HG02610 (cell line): ENCODE measurements around the gene XPNPEP2.

Experiments
- ATAC-seq: cut with Tn5 transposase; IDR thresholded peaks from one replicate; pipeline ENCODE4 v1.9.1; 2021; ENCODE audit warnings: mild to moderate bottlenecking, moderate library complexity; ENCODE audit not compliant: unreplicated experiment

XPNPEP2 gene

DNA sequence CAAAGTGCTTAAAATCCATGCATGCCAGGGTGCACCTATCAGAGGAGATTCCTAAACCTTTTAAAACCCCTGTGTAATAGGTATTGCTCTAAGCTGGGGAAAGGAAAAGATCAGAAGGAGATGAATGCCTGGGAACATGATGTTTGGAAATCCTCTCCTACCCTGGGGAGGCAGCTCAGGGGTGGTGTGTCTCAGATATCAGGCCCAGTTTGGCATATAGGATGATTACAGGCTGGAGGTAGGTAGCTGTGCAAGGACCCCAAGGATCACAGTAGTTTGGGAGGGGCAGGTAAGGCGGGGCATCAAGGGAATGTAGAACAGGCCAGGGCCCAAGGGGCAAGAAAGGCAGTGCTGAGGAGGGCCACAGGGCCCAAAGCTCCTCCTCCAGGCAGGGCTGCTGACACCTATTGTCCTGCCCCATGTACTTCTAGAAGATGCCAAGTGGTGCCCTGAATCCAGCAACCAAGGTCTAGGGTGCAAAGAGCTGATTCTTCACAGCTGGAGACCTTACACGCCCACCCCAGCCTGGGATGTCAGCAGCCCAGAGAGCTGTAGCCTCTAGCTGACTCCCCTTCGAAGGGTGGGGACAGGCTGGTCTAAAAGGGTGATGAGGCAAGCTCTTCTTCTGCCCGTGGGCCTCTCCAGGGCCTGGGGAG lies 58.6 kb downstream of the XPNPEP2 start:
- ATAC-seq: no peak

- ATAC-seq: no peak
Measured at GRCh38 chrX:129798456-129798855, 59.7 kb downstream of the XPNPEP2 start.

DNA sequence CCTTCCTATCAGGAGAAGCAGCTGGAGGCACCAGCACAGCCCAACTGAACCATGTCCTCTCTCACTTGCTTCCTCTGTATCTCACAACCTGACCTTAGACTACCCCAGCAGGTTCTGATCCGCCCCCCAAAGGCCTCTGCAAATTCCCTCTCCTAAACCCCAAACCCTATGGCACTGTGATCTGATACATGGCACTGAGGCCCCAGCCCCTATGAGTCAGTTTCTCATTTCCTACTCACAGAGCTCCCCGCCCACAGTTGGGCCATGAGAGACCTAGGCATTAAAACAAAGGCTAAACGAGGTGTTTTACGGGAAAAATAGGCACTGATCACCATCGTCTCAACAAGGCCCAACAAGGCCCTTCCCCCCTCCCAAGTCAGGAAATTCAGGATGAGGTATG lies 60.1 kb downstream of the XPNPEP2 start:
- no peak for ATAC-seq

- ATAC-seq: no peak
Measured at GRCh38 chrX:129800186-129800585, 61.4 kb downstream of the XPNPEP2 start.

DNA sequence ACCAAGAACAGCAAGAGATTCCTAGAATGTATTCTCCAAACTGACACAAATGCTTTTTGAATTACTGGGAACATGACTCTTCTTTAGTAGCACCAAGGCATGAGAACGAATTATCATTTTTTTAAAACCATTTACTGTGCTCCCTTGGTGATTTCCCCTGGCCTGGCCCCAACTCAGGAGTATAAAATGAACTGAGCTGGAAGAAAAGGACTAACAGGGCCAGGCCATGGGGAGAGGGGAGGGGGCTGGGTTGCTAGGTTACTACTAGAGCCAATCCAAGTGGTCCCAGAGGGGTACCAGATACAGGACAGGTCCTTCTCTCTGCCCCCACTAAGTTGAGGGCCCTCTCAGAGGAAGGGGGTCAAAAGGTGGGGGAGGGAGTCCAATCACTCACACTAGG lies 64.1 kb downstream of the XPNPEP2 start:
- ATAC-seq: no peak

- no peak for ATAC-seq
Measured at GRCh38 chrX:129804806-129805205, 66.0 kb downstream of the XPNPEP2 start.

DNA sequence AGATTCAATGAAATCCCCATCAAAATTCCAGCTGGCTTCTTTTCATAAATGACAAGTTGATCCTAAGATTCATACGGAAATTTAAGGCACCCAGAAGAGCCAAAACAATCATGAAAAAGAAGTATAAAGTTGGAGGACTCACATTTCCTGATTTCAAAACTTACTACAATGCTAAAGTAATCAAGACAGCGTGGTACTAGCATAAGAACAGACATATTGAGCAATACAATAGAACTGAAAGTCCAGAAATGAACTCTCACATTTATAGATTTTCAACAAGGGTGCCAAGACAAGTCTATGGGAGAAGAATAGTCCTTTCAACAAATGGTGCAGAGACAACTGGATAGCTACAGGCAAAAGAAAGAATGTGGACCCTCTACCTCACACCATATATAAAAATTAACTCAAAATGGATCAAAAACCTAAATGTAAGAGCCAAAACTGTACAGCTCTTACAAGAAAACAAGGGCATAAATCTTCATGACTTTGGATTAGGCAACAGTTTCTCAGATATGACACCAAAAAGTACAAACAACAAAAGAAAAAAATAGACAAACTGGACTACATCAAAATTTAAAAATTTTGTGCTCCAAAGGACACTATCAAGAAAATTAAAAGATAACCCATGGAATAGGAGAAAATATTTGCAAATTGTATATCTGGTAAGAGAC lies 69.5 kb downstream of the XPNPEP2 start:
- no peak for ATAC-seq

- no peak for ATAC-seq
Measured at GRCh38 chrX:129808829-129809796, 70.3 kb downstream of the XPNPEP2 start.

GRCh38 chrX:129813662-129814368 lies 75.0 kb downstream of the XPNPEP2 start:
- no peak for ATAC-seq

- no peak for ATAC-seq
Measured at GRCh38 chrX:129818123-129818522, 79.3 kb downstream of the XPNPEP2 start.
